ENCODE results near the gene SSH2.

Gene SSH2

GRCh38 chr17:29620779-29621500 is 309.1 kb downstream of the SSH2 start:
- DNase-seq = no peak

GRCh38 chr17:29620271-29620670 is 309.8 kb downstream of the SSH2 start:
- DNase-seq = no peak

GRCh38 chr17:29619251-29619650 is 310.8 kb downstream of the SSH2 start:
- DNase-seq = peak; percentile 14

- DNase-seq = no peak
These were observed 311.6 kb downstream of the SSH2 start for GRCh38 chr17:29618272-29619065.

- no peak for DNase-seq
These were observed 312.4 kb downstream of the SSH2 start for GRCh38 chr17:29617481-29618271.

GRCh38 chr17:29617125-29617480 is 312.9 kb downstream of the SSH2 start:
- DNase-seq = peak; percentile 14

- no peak for DNase-seq
These were observed 313.6 kb downstream of the SSH2 start for GRCh38 chr17:29616300-29617048.

- no peak for DNase-seq
These were observed 314.3 kb downstream of the SSH2 start for GRCh38 chr17:29615492-29616299.

GRCh38 chr17:29615048-29615385 is 315.0 kb downstream of the SSH2 start:
- no peak for DNase-seq

- DNase-seq = no peak
These were observed 315.5 kb downstream of the SSH2 start for GRCh38 chr17:29614349-29615047.

GRCh38 chr17:29613856-29614255 is 316.2 kb downstream of the SSH2 start:
- no peak for DNase-seq

- no peak for DNase-seq
These were observed 316.6 kb downstream of the SSH2 start for GRCh38 chr17:29613352-29613837.

- no peak for DNase-seq
These were observed 317.4 kb downstream of the SSH2 start for GRCh38 chr17:29612404-29613280.

GRCh38 chr17:29612094-29612403 is 318.0 kb downstream of the SSH2 start:
- DNase-seq = no peak

- no peak for DNase-seq
These were observed 318.5 kb downstream of the SSH2 start for GRCh38 chr17:29611351-29612093.

- no peak for DNase-seq
These were observed 319.6 kb downstream of the SSH2 start for GRCh38 chr17:29610395-29610794.

GRCh38 chr17:29608986-29609385 is 321.0 kb downstream of the SSH2 start:
- no peak for DNase-seq

GRCh38 chr17:29607557-29608195 is 322.4 kb downstream of the SSH2 start:
- DNase-seq = no peak

- no peak for DNase-seq
These were observed 326.8 kb downstream of the SSH2 start for GRCh38 chr17:29603109-29603674.
